Stimulated activated CD4-positive, alpha-beta T cell treated with anti-CD3 and anti-CD28 coated beads, Interleukin-12 subunit alpha, Interleukin-12 subunit beta, amount 100 ng/mL, for 48 hours (primary cell): ENCODE results near the gene PKMYT1.

ENCODE experiments used
- DNase-seq, 3 donors: peaks; one replicate each; pipeline ENCODE4 v3.0.0-alpha.2; 2020; ENCODE audit warnings: low read depth in 2 of 3, low spot score in 1 of 3

PKMYT1 gene

GRCh38 chr16:3000540-3000939, 20.3 kb upstream of the PKMYT1 start:
- no peak for DNase-seq

GRCh38 chr16:2999929-3000328, 19.7 kb upstream of the PKMYT1 start:
- no peak for DNase-seq

- DNase-seq, result no peak
Observed at GRCh38 chr16:2996298-2996697, 16.1 kb upstream of the PKMYT1 start.

DNA sequence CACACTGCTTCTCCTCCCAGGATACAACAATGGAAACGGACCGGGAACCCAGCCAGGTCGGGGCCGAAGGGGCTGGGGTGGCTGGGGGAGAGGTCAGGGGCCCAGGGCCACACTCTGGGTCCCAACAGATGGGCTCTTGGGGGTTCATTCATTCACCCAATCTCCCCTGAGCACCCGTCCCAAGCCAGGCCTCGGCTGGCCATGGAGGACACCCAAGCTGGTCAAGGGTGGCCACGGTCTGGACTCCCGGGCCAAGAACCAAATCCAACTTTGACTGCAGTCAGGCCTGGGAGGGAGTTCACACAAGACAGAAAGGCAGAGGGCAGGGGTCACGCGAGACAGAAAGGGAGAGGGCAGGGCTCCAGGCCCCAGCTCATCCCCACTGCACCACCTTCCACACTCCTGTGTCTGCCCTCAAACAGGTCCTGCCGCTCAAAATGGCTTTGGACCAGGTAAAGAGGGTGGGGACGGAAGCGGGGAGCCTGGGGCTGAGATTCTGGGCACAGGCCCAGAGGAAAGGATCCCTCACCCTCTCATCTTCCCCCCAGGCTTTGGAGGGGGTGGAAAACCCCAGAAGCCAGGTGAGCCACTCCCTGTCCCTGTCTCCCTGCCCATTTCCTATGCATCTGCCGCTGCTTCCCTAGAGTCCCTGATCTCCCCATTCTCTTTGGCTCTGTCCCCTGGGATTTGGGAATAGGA, 12.3 kb upstream of the PKMYT1 start:
- DNase-seq, result no peak

DNA sequence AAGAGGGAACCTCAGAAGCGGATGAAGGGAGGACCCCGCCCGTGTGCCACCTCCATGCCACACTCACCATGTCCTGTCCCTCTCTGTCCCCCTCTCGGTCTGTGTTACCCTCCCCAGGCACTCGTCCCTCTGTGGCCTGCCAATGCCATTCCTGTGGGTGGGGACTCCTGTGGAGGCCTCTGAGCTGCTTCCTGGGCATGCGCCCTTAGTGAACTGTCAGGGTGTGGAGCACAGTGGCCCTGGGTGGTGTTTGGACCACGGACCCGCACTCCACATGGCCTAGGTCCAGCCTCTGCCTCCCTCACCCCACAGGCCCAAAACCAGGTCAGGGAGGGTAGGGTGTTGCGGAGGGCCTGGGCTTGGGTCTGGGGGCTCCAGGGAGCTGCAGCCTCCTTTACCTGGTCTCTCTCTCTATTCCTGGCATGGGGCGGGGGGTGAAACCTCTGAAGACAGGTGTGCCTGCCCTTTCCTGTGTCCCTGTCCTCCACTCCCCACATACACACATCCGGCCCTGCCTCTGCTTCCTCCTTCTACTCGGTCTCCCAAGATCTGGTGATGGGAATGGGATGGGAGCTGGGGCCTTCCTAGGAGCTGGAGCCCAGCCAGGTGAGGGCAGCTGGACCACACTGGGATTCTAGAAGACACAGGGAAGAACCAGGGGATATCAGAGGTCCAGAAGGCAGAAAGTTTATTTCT, 11.5 kb upstream of the PKMYT1 start:
- no peak for DNase-seq

- no peak for DNase-seq
Observed at GRCh38 chr16:2990891-2991290, 10.6 kb upstream of the PKMYT1 start.

DNA sequence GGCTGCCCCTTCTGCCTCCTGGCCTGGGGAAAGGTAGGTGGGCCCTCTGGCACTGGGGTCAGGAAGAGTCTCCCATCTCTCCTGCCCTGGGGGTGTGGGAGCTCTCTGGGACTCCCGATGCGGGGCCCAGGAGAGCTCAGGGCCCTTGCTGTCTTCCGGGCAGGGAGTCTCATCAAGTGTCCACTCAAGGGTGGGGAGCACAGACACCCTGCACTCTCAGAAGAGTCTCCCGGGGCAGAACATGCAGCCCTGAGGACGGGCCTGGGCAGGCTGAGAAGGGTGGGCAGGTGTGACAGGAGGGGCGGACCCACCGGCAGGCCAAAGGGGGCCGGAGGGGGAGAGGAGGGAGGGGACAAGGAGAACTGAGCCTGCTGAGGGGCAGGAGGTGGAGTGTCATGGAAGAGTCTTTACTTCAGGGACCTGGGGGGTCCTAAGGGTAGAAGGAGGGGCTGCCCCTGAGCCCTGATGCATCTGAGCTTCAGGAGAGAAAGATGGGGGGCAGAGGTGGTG, 8.4 kb upstream of the PKMYT1 start:
- DNase-seq, result no peak

DNA sequence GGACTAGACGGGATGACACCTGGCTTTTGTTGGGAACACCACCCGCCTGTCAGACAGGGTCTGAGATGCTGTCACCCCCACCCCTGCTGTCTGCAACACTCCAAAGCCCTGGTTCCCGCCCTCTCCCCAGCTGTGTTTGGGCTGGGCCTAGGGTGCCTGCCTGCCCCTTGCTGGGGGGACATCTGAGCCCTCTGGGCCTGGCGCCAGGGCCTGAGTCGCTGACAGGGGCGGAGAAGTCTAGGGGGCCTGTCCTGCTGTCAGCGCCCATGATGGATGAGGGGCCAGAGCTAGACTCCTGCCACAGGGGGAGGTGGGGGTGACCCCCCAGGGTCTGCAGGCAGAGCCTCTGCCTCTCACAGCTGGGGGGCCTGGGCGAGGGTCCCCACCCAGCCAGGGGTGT, 7.6 kb upstream of the PKMYT1 start:
- no peak for DNase-seq

DNA sequence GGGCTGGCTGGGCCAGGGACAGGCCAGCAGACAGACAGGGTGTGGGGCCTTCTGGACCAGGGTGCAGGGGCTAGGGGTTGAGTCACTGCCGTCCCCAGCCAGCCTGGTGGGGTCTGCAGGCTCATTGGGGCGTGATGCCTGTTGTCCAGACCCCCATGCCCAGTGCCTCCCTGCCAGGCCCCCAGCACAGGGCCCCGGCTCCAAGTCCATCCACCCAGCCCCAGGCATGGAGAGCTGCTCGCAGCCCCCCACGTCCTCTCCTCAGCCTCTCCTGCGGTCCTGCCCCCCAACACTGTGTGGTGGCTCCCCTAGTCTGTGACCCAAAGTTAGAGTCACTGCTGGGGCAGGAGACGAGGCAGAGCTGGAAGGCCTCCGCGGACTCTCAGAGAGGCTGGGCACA, 7.0 kb upstream of the PKMYT1 start:
- DNase-seq, result no peak

- no peak for DNase-seq
Observed at GRCh38 chr16:2986623-2987188, 6.5 kb upstream of the PKMYT1 start.

DNA sequence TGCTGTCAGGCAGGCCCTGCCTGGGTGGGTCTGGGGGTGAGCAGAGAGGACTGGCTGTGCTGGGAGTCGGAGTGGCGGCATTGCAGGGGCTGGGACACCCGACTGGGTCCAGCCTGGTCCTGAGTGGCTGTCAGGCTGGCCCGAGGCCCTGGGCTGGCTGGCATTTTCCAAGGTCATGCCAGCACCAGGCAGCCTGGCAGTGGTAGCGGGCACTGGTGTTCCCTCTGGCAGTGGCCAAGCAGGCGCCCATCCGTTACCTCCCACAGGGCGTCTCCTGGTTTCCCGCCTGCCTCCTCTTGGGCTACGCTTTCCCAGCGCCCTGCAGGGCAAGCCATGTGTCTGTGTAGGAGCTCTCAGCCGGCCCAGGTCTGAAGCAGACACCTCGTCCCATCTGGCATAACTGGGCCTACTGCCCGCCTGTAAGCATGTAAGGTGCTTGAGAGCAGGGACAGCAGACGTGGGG, 5.7 kb upstream of the PKMYT1 start:
- DNase-seq, result no peak

- DNase-seq, result no peak
Observed at GRCh38 chr16:2985462-2985861, 5.2 kb upstream of the PKMYT1 start.

DNA sequence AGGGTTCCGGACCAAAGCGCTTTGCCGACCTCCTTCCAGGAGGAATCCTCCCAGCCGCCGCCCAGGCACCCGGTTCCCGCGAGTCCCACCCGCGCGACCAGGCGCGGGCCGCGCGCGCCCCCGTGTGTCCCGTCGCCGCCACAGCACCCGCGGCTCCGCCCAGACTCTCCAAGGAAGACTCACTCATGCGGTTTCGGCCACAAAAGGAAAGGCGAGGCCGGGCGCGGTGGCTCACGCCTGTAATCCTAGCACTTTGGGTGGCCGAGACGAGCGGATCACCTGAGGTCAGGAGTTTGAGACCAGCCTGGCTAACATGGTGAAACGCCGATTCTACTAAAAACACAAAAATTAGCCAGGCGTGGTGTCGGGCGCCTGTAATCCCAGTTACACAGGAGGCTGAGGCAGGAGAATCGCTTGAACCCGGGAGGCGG, 3.5 kb upstream of the PKMYT1 start:
- DNase-seq, result peak; percentile 64 to 77 (median 73)

DNA sequence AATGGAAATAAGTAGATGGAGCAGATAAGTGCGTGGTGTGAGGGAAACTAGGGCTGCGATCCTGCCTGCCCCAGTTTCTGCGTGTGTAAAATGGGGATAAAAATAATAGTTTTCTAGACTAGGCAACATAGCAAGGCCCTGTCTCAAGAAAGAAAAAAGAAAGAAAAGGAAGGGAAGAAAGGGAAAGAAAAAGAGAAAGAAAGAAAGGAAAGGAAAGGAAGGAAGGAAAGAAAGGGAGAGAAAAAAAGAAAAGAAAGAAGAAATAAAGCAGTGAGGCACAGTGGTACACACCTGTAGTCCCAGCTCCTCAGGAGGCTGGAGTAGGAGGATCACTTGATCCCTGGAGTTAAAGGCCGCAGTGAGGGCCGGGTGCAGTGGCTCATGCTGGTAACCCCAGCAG, 2.2 kb upstream of the PKMYT1 start:
- no peak for DNase-seq

GRCh38 chr16:2981899-2982250, 1.6 kb upstream of the PKMYT1 start:
- no peak for DNase-seq

DNA sequence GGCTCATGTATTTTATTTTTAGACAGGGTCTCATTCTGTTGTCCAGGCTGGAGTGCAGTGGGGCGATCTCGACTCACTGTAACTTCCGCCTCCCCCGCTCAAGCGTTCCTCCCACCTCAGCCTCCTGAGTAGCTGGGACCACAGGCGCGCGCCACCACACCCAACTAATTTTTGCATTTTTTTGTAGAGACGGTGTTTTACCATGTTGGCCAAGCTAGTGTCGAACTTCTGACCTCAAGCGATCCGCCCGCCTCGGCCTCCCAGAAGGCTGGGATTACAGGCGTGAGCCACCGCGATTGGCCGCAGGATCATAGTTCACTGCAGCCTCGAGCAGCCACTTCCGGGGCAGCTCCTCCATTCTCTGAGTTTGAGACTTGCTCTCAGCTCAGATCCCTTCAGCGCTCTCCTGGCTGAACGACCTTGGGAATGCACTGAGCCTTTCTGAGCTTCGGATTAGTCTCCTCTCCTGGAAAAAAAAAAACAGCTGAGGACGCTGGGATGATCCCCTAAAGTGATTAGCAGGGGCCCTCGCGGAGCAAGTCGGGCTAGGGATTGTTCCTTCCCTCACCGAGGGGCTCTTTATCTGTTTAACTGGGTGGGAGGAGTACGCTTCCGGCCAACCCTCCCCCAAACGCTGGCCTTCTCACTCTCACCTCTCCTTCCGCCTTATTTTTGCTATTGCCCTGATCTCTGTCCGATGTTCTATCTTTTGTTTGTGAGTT, 1.1 kb upstream of the PKMYT1 start:
- no peak for DNase-seq

- no peak for DNase-seq
Observed at GRCh38 chr16:2979669-2980226, 498 bp downstream of the PKMYT1 start.

DNA sequence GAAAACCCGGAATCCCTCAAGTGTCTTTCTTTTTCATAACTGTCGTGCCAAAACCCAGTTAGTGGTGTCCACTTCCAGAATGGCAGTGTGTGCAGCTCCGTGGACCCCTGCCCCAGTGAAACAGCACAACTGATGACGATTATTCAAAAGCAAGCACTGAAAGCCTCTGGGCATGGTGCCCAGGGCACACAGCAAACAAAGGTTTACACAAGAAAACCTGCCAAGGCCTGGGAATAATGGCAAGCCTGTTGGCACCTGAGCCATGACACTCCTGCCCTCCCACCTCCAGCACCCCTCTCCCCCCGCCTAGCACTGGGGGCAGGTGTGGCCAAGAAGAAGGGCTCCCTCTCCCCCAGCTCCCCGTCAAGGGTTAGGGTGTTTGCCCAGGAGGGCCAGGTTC, 2.8 kb downstream of the PKMYT1 start:
- no peak for DNase-seq

GRCh38 chr16:2976673-2977072, 3.6 kb downstream of the PKMYT1 start:
- DNase-seq, result no peak

DNA sequence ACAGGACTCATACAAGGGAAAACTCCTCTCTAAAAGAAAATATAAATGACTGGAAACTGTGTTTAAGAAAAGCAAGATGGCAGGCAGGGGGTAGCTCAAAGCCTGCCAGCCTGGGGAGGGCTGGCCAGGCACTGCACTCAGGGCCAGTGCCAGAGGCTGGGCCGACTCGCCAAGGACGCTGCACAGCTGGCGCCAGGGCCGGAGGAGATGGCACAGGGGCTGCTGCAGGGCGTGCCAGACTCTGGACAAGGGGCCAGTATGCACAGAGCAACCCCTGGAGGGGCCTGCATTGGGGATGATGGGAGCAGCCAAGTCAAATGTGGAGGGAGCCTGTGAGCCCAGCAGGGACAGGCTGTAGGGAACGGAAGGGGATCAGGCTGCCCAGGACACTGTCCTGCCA, 4.0 kb downstream of the PKMYT1 start:
- DNase-seq, result no peak

DNA sequence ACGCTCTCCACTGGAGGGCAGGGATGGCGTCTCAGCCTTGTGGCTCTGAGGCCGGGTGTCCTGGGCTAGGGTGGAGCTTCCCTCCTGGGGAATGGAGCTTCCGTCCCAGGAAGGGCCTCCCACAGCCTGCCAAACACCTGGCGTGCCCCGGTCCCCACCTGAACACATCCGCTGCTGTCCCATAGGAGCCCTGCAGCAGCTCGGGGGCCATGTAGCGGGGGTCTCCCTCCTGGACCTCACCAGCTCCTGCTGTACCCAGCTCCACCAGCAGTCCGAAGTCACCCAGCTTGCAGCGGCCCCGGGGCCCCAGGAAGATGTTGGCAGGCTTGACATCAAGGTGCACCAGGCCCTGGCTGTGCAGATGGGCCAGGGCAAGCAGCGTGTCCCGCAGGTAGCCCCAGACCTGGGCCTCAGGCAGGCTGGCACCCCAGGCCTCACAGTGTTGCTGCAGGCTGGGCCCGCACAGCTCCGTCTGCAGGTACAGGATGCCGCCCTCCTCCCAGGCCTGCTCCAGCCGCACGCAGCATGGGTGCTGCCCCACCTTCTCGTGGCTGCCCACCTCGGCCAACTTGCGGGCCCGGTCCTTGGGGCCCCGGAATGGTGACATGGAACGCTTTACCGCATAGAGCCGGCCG, 5.0 kb downstream of the PKMYT1 start:
- no peak for DNase-seq
